KMS-11 (cell line): ENCODE measurements around the gene PPP2R5B.
A peak's percentile ranks its signal among the peaks of the same experiment; 100 is the strongest.

Experiments used
- H2AFZ ChIP-seq: fragments of 200-600 bp; sonication (generic); 2 replicates; pipeline ENCODE4 v1.6.1; 2016; ENCODE audit warnings: antibody characterized with exemption, mixed run types, low read depth
- H3K27ac ChIP-seq: fragments of 200-600 bp; sonication (generic); 2 replicates; pipeline ENCODE4 v1.6.1; 2016; ENCODE audit warnings: mild to moderate bottlenecking, mixed run types
- H3K27me3 ChIP-seq: fragments of 200-600 bp; sonication (generic); 2 replicates; pipeline ENCODE4 v1.6.1; 2017; ENCODE audit warnings: mild to moderate bottlenecking, low read depth, mixed run types, moderate library complexity; ENCODE audit not compliant: insufficient read depth
- H3K36me3 ChIP-seq: fragments of 200-600 bp; sonication (generic); 2 replicates; pipeline ENCODE4 v1.6.1; 2017; ENCODE audit warnings: mild to moderate bottlenecking, mixed run types; ENCODE audit not compliant: insufficient read depth
- H3K4me1 ChIP-seq: fragments of 200-600 bp; sonication (generic); 2 replicates; pipeline ENCODE4 v1.6.1; 2016; ENCODE audit warnings: mild to moderate bottlenecking, low read depth, mixed run types; ENCODE audit not compliant: poor library complexity, severe bottlenecking
- H3K4me2 ChIP-seq: fragments of 200-600 bp; sonication (generic); 2 replicates; pipeline ENCODE4 v1.7.0; 2016; ENCODE audit warnings: mild to moderate bottlenecking, mixed run types
- H3K4me3 ChIP-seq: fragments of 200-600 bp; sonication (generic); IDR thresholded peaks from 2 replicates; pipeline ENCODE4 v1.6.1; 2017; ENCODE audit warnings: low read depth, low read length, mixed read lengths; ENCODE audit not compliant: insufficient read depth
- H3K79me2 ChIP-seq: fragments of 200-600 bp; sonication (generic); 2 replicates; pipeline ENCODE4 v1.6.1; 2016; ENCODE audit warnings: low read depth, mixed run types; ENCODE audit not compliant: insufficient read depth
- H3K9ac ChIP-seq: fragments of 200-600 bp; sonication (generic); 2 replicates; pipeline ENCODE4 v1.6.1; 2016; ENCODE audit warnings: mild to moderate bottlenecking, mixed run types
- H4K20me1 ChIP-seq: fragments of 200-600 bp; sonication (generic); 2 replicates; pipeline ENCODE4 v1.6.1; 2016; ENCODE audit warnings: mild to moderate bottlenecking, mixed run types; ENCODE audit not compliant: insufficient read depth
- CTCF ChIP-seq: fragments of 200-600 bp; sonication (generic); conservative IDR thresholded peaks from 2 replicates; pipeline ENCODE4 v1.6.1; 2017; ENCODE audit warnings: low read depth, mild to moderate bottlenecking, antibody characterized with exemption, low read length, moderate library complexity, mixed read lengths

The PPP2R5B gene

GRCh38 chr11:64876835-64877341, 47.6 kb upstream of the PPP2R5B start:
- H3K27ac ChIP-seq = no peak overlapping the region
- peaks cover 53% of the 10 kb centered on the region for H3K4me1 ChIP-seq
- peaks cover 42% of the 10 kb centered on the region for H3K79me2 ChIP-seq
- H3K27me3 ChIP-seq = no peaks in the 10 kb centered on the region
- no peak overlapping the region for H2AFZ ChIP-seq
- no peak for TF ChIP-seq CTCF
- peak overlapping the region; percentile 97 for H3K4me2 ChIP-seq
- H4K20me1 ChIP-seq = no peaks in the 10 kb centered on the region
- no peak overlapping the region for H3K4me3 ChIP-seq
- no peaks in the 10 kb centered on the region for H3K36me3 ChIP-seq
- peak overlapping the region; percentile 46; the same call in 1 of the 2 replicates for H3K9ac ChIP-seq

GRCh38 chr11:64877390-64878222, 46.9 kb upstream of the PPP2R5B start:
- H3K36me3 ChIP-seq = no peaks in the 10 kb centered on the region
- peaks cover 37% of the 10 kb centered on the region for H3K79me2 ChIP-seq
- H3K4me1 ChIP-seq = peaks cover 53% of the 10 kb centered on the region
- no peak for TF ChIP-seq CTCF
- peak overlapping the region; percentile 97 for H3K4me2 ChIP-seq
- H4K20me1 ChIP-seq = no peaks in the 10 kb centered on the region
- peak overlapping the region; percentile 46; the same call in 1 of the 2 replicates for H3K9ac ChIP-seq
- no peaks in the 10 kb centered on the region for H3K27me3 ChIP-seq
- no peak overlapping the region for H3K4me3 ChIP-seq
- H3K27ac ChIP-seq = no peak overlapping the region
- H2AFZ ChIP-seq = peak overlapping the region; percentile 8; the same call in 1 of the 2 replicates

- Histone ChIP-seq H2AFZ (peak overlapping the region; percentile 8; the same call in 1 of the 2 replicates), H3K9ac (peak overlapping the region; percentile 46; the same call in 1 of the 2 replicates), H3K36me3 (no peaks in the 10 kb centered on the region), H3K4me1 (peaks cover 50% of the 10 kb centered on the region), H3K4me3 (no peak overlapping the region), H3K79me2 (peaks cover 37% of the 10 kb centered on the region), H3K27me3 (no peaks in the 10 kb centered on the region), H3K27ac (no peak overlapping the region), H4K20me1 (no peaks in the 10 kb centered on the region), H3K4me2 (peak overlapping the region; percentile 97)
- TF ChIP-seq CTCF = no peak
These were observed 46.3 kb upstream of the PPP2R5B start for GRCh38 chr11:64878223-64878493.

GRCh38 chr11:64878494-64879243, 45.8 kb upstream of the PPP2R5B start, which contains the start of gene EHD1:
TSS of gene EHD1 (minus strand) at chr11:64878621. CDS start at chr11:64878464, 157 bp downstream.
- Histone ChIP-seq H4K20me1 (no peaks in the 10 kb centered on the region), H3K9ac (peak within 1 kb of the TSS; percentile 84), H3K4me1 (peaks cover 50% of the 10 kb centered on the region), H3K27ac (peak within 1 kb of the TSS; percentile 76), H3K36me3 (no peaks in the 10 kb centered on the region), H3K27me3 (no peaks in the 10 kb centered on the region), H2AFZ (peak within 1 kb of the TSS; percentile 83), H3K4me3 (no peak within 1 kb of the TSS), H3K79me2 (peaks cover 37% of the 10 kb centered on the region), H3K4me2 (peak within 1 kb of the TSS; percentile 97)
- peak; percentile 31; the same call in 1 of the 2 replicates for TF ChIP-seq CTCF
